NB4 (cell line): Measurements from ENCODE around the gene SOX6.

Experiments used
- TF ChIP-seq, protein P1 (sequence below): IDR thresholded peaks from one replicate; pipeline ENCODE4 v1.5.1; 2012; ENCODE audit warnings: low read depth, low read length
- TF ChIP-seq, protein P2 (sequence below): IDR thresholded peaks from 2 replicates; pipeline ENCODE4 v1.6.1; 2011; ENCODE audit warnings: low read depth, low read length

DNA sequence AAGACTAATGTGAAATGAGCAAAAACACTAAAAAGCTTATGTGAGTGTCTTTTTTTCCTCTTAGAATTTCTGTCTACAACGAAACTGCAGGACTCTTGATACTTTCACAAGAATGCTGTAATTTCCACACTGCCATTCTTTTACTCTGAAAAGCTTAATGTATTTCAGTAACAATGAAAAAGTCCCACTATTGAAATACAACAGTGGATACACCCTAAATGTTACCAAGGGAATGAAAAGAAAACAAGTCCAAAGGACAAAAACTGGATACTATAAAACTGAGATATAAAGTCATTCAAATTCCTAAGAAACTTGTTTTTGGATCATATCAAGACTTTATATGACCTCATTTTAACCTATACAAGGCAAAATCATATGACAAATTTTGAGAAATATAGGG is 77.4 kb downstream of the SOX6 start:
- TF ChIP-seq, protein P1, sequence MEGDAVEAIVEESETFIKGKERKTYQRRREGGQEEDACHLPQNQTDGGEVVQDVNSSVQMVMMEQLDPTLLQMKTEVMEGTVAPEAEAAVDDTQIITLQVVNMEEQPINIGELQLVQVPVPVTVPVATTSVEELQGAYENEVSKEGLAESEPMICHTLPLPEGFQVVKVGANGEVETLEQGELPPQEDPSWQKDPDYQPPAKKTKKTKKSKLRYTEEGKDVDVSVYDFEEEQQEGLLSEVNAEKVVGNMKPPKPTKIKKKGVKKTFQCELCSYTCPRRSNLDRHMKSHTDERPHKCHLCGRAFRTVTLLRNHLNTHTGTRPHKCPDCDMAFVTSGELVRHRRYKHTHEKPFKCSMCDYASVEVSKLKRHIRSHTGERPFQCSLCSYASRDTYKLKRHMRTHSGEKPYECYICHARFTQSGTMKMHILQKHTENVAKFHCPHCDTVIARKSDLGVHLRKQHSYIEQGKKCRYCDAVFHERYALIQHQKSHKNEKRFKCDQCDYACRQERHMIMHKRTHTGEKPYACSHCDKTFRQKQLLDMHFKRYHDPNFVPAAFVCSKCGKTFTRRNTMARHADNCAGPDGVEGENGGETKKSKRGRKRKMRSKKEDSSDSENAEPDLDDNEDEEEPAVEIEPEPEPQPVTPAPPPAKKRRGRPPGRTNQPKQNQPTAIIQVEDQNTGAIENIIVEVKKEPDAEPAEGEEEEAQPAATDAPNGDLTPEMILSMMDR = no peak
- TF ChIP-seq, protein P2, sequence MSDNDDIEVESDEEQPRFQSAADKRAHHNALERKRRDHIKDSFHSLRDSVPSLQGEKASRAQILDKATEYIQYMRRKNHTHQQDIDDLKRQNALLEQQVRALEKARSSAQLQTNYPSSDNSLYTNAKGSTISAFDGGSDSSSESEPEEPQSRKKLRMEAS = no peak
